Gastroesophageal sphincter (tissue), 3 donors: ENCODE data around the gene POLN.
"Not testable (repeated sequence)": the region's sequence is repeated elsewhere in the genome, so short reads cannot be mapped to it uniquely, and the experiment has no call there.

Source experiments
- CTCF ChIP-seq, 4 experiments: fragments of 200-600 bp in 2 of 4; fragments of 450-650 bp in 2 of 4; sonication (generic) in 1 of 4; IDR thresholded peaks; one replicate each; pipeline ENCODE4 v1.5.1; 2017 to 2019; ENCODE audit warnings: antibody characterized with exemption in 4 of 4, mild to moderate bottlenecking in 2 of 4, moderate library complexity in 2 of 4
- POLR2A ChIP-seq, 2 donors: fragments of 450-650 bp; IDR thresholded peaks; one replicate each; pipeline ENCODE4 v1.6.1; 2017; ENCODE audit warnings: antibody characterized with exemption in 2 of 2, mild to moderate bottlenecking in 2 of 2, moderate library complexity in 1 of 2

GRCh38 chr4:2031161-2031560, 210.8 kb downstream of the POLN start:
- not testable (repeated sequence) for TF ChIP-seq CTCF, POLR2A (IDR thresholded peaks at IDR 0.05)
